ENCODE measurements around the gene TRMT10C. TPM values are rescaled to one million over a fixed set of nuclear protein-coding genes. Genes with fewer than 3 reads are reported as not detected.

Gene TRMT10C
- 39.8 TPM for polyA plus RNA-seq

- Mint-ChIP-seq H3K27me3 (no peaks in the 10 kb centered on the region), H3K27ac (peak within 1 kb of the TSS; percentile 96 to 99 (median 99)), H3K4me3 (peak within 1 kb of the TSS; percentile 95 to 99 (median 98)), H3K9me3 (no peaks in the 10 kb centered on the region), H3K36me3 (peaks cover 5% of the 10 kb centered on the region), H3K4me1 (peaks cover 22 to 34% (median 34%) of the 10 kb centered on the region in 3 donors)
Measured at GRCh38 chr3:101561630-101562328, at the start of gene TRMT10C. Gene TRMT10C, plus strand, starts transcription at chr3:101561868. Its CDS starts 2,914 bp downstream, at chr3:101564782.

GRCh38 chr3:101512396-101512645 lies 49.3 kb upstream of the TRMT10C start:
- Mint-ChIP-seq H3K4me3 (peak overlapping the region; percentile 93 to 100 (median 99)), H3K9me3 (peaks cover 0 to 4% (median 0%) of the 10 kb centered on the region in 3 donors), H3K4me1 (peaks cover 19 to 41% (median 34%) of the 10 kb centered on the region in 3 donors), H3K27ac (peak overlapping the region; percentile 99 to 100 (median 99)), H3K27me3 (no peaks in the 10 kb centered on the region), H3K36me3 (peaks cover 3% of the 10 kb centered on the region)

- Mint-ChIP-seq H3K4me3 (peak within 1 kb of the TSS; percentile 93 to 100 (median 99)), H3K36me3 (peaks cover 3% of the 10 kb centered on the region), H3K4me1 (peaks cover 19 to 40% (median 33%) of the 10 kb centered on the region in 3 donors), H3K27me3 (no peaks in the 10 kb centered on the region), H3K27ac (peak within 1 kb of the TSS; percentile 99 to 100 (median 99)), H3K9me3 (peaks cover 0 to 4% (median 0%) of the 10 kb centered on the region in 3 donors)
Measured at GRCh38 chr3:101512646-101513418, 48.8 kb upstream of the TRMT10C start, which contains the start of gene SENP7. Gene SENP7, minus strand, starts transcription at chr3:101513212. Its CDS starts 82 bp downstream, at chr3:101513130.

- Mint-ChIP-seq H3K4me3 (peak overlapping the region; percentile 93 to 100 (median 99)), H3K9me3 (peaks cover 0 to 4% (median 0%) of the 10 kb centered on the region in 3 donors), H3K4me1 (peaks cover 24 to 44% (median 39%) of the 10 kb centered on the region in 3 donors), H3K27ac (peak overlapping the region; percentile 99 to 100 (median 99)), H3K36me3 (peaks cover 3% of the 10 kb centered on the region), H3K27me3 (peaks cover 2% of the 10 kb centered on the region)
Measured at GRCh38 chr3:101513419-101513986, 48.2 kb upstream of the TRMT10C start.

- H3K27ac Mint-ChIP-seq, result peak overlapping the region; percentile 9 to 85 (median 51)
- H3K4me1 Mint-ChIP-seq, result peaks cover 20 to 29% (median 22%) of the 10 kb centered on the region in 3 donors
Measured at GRCh38 chr3:101518421-101518871, 43.2 kb upstream of the TRMT10C start.

GRCh38 chr3:101519685-101520365 lies 41.8 kb upstream of the TRMT10C start:
- Mint-ChIP-seq H3K27me3 (peaks cover 2% of the 10 kb centered on the region), H3K4me1 (peaks cover 18 to 24% (median 19%) of the 10 kb centered on the region in 3 donors), H3K36me3 (peaks cover 5% of the 10 kb centered on the region), H3K9me3 (no peaks in the 10 kb centered on the region), H3K4me3 (no peak overlapping the region), H3K27ac (no peak overlapping the region)

More at GRCh38 chr3:101518421-101518871, 43.2 kb upstream of the TRMT10C start:
- H3K27me3 Mint-ChIP-seq, result peaks cover 2% of the 10 kb centered on the region
- H3K4me3 Mint-ChIP-seq, result no peak overlapping the region
- H3K36me3 Mint-ChIP-seq, result peaks cover 5% of the 10 kb centered on the region
- H3K9me3 Mint-ChIP-seq, result no peaks in the 10 kb centered on the region

- Mint-ChIP-seq H3K4me3 (no peak overlapping the region), H3K4me1 (peaks cover 18 to 24% (median 19%) of the 10 kb centered on the region in 3 donors), H3K36me3 (peaks cover 8% of the 10 kb centered on the region), H3K27me3 (peaks cover 2% of the 10 kb centered on the region), H3K27ac (no peak overlapping the region), H3K9me3 (no peaks in the 10 kb centered on the region)
Measured at GRCh38 chr3:101521211-101521701, 40.4 kb upstream of the TRMT10C start.

GRCh38 chr3:101527441-101527840 lies 34.2 kb upstream of the TRMT10C start:
- H3K9me3 Mint-ChIP-seq, result no peaks in the 10 kb centered on the region
- H3K4me3 Mint-ChIP-seq, result no peak overlapping the region
- peaks cover 3% of the 10 kb centered on the region for H3K36me3 Mint-ChIP-seq
- no peaks in the 10 kb centered on the region for H3K27me3 Mint-ChIP-seq
- peaks cover 0 to 1% (median 1%) of the 10 kb centered on the region in 3 donors for H3K4me1 Mint-ChIP-seq
- H3K27ac Mint-ChIP-seq, result peak overlapping the region in 1 of 3 donors; percentile 47

- Mint-ChIP-seq H3K4me1 (peaks cover 0 to 1% (median 1%) of the 10 kb centered on the region in 3 donors), H3K27me3 (no peaks in the 10 kb centered on the region), H3K9me3 (no peaks in the 10 kb centered on the region), H3K36me3 (peaks cover 3% of the 10 kb centered on the region), H3K4me3 (no peak overlapping the region), H3K27ac (no peak overlapping the region)
Measured at GRCh38 chr3:101527906-101528305, 33.8 kb upstream of the TRMT10C start.

- H3K4me3 Mint-ChIP-seq, result no peak overlapping the region
- peaks cover 0 to 1% (median 1%) of the 10 kb centered on the region in 3 donors for H3K4me1 Mint-ChIP-seq
- H3K9me3 Mint-ChIP-seq, result no peaks in the 10 kb centered on the region
Measured at GRCh38 chr3:101529816-101530685, 31.6 kb upstream of the TRMT10C start.

GRCh38 chr3:101530686-101531047 lies 31.0 kb upstream of the TRMT10C start:
- no peaks in the 10 kb centered on the region for H3K9me3 Mint-ChIP-seq
- no peak overlapping the region for H3K4me3 Mint-ChIP-seq
- no peak overlapping the region for H3K27ac Mint-ChIP-seq
- H3K4me1 Mint-ChIP-seq, result peaks cover 0 to 1% (median 1%) of the 10 kb centered on the region in 3 donors
- no peaks in the 10 kb centered on the region for H3K36me3 Mint-ChIP-seq
- H3K27me3 Mint-ChIP-seq, result no peaks in the 10 kb centered on the region

More at GRCh38 chr3:101529816-101530685, 31.6 kb upstream of the TRMT10C start:
- Mint-ChIP-seq H3K27me3 (no peaks in the 10 kb centered on the region), H3K27ac (no peak overlapping the region), H3K36me3 (peaks cover 1% of the 10 kb centered on the region)

GRCh38 chr3:101531473-101532086 lies 30.1 kb upstream of the TRMT10C start:
- H3K27ac Mint-ChIP-seq, result no peak overlapping the region
- H3K9me3 Mint-ChIP-seq, result no peaks in the 10 kb centered on the region
- H3K4me3 Mint-ChIP-seq, result no peak overlapping the region
- H3K36me3 Mint-ChIP-seq, result no peaks in the 10 kb centered on the region
- peaks cover 0 to 1% (median 1%) of the 10 kb centered on the region in 3 donors for H3K4me1 Mint-ChIP-seq
- no peaks in the 10 kb centered on the region for H3K27me3 Mint-ChIP-seq

Data from IgD-negative memory B cell (primary cell).